Stimulated activated CD8-positive, alpha-beta memory T cell treated with anti-CD3 and anti-CD28 coated beads, Interleukin-12 subunit alpha, Interleukin-12 subunit beta, amount 100 ng/mL, for 4 hours (primary cell): Measurements from ENCODE around the gene ZNF428.
"Not testable (repeated sequence)": the region's sequence is repeated elsewhere in the genome, so short reads cannot be mapped to it uniquely, and the experiment has no call there.

Experiments used
- DNase-seq: peaks from one replicate; pipeline ENCODE4 v3.0.0-alpha.2; 2020; ENCODE audit warnings: low read depth

Gene ZNF428

GRCh38 chr19:43639519-43640423, 20.3 kb upstream of the ZNF428 start, which contains the start of gene CADM4:
Gene CADM4, minus strand, starts transcription at chr19:43639850. Its CDS starts 60 bp downstream, at chr19:43639790.
- peak; percentile 28 for DNase-seq

GRCh38 chr19:43638995-43639518, 19.6 kb upstream of the ZNF428 start:
- DNase-seq = no peak

- DNase-seq = no peak
Observed at GRCh38 chr19:43638214-43638994, 19.0 kb upstream of the ZNF428 start.

- DNase-seq = no peak
Observed at GRCh38 chr19:43636121-43636683, 16.8 kb upstream of the ZNF428 start.

GRCh38 chr19:43635561-43635940, 16.1 kb upstream of the ZNF428 start:
- DNase-seq = not testable (repeated sequence)

- DNase-seq = no peak
Observed at GRCh38 chr19:43634872-43635560, 15.6 kb upstream of the ZNF428 start.

GRCh38 chr19:43634506-43634871, 15.1 kb upstream of the ZNF428 start:
- no peak for DNase-seq

- no peak for DNase-seq
Observed at GRCh38 chr19:43634068-43634467, 14.6 kb upstream of the ZNF428 start.

- no peak for DNase-seq
Observed at GRCh38 chr19:43633520-43633919, 14.1 kb upstream of the ZNF428 start.

GRCh38 chr19:43631491-43631890, 12.1 kb upstream of the ZNF428 start:
- no peak for DNase-seq

GRCh38 chr19:43628646-43629326, 9.4 kb upstream of the ZNF428 start:
- no peak for DNase-seq

GRCh38 chr19:43626838-43627237, 7.4 kb upstream of the ZNF428 start:
- DNase-seq = no peak

GRCh38 chr19:43625918-43626579, 6.6 kb upstream of the ZNF428 start:
- DNase-seq = no peak

- DNase-seq = peak; percentile 60
Observed at GRCh38 chr19:43624933-43625332, 5.5 kb upstream of the ZNF428 start.

- no peak for DNase-seq
Observed at GRCh38 chr19:43623889-43624670, 4.7 kb upstream of the ZNF428 start.

- no peak for DNase-seq
Observed at GRCh38 chr19:43622956-43623355, 3.5 kb upstream of the ZNF428 start.

- no peak for DNase-seq
Observed at GRCh38 chr19:43622070-43622469, 2.6 kb upstream of the ZNF428 start.

GRCh38 chr19:43620061-43621001, 902 bp upstream of the ZNF428 start:
- no peak for DNase-seq

- no peak for DNase-seq
Observed at GRCh38 chr19:43618921-43619261, 538 bp downstream of the ZNF428 start.
